ENCODE results near the gene NGRN.

Gene NGRN

GRCh38 chr15:90230071-90230494 lies 35.4 kb upstream of the NGRN start:
- TF ChIP-seq CTCF (IDR thresholded peaks at IDR 0.05; ENCODE audit: borderline replicate concordance, control extremely low read depth, extremely low read depth, insufficient read depth, missing control alignments), result no peak
- DNase-seq (ENCODE audit: low spot score), result no peak
- in situ Hi-C loops (cut with MboI; ENCODE audit: low sequenced_read_pairs, unreplicated experiment), result no loop called here

GRCh38 chr15:90230610-90231009 lies 34.9 kb upstream of the NGRN start:
- DNase-seq (ENCODE audit: low spot score), result no peak
- in situ Hi-C loops (cut with MboI; ENCODE audit: low sequenced_read_pairs, unreplicated experiment), result no loop called here
- no peak for TF ChIP-seq CTCF (IDR thresholded peaks at IDR 0.05; ENCODE audit: borderline replicate concordance, control extremely low read depth, extremely low read depth, insufficient read depth, missing control alignments)

- DNase-seq (ENCODE audit: low spot score), result peak; percentile 83
- TF ChIP-seq CTCF (IDR thresholded peaks at IDR 0.05; ENCODE audit: borderline replicate concordance, control extremely low read depth, extremely low read depth, insufficient read depth, missing control alignments), result no peak
- in situ Hi-C loops (cut with MboI; ENCODE audit: low sequenced_read_pairs, unreplicated experiment), result no loop called here
These were observed 34.1 kb upstream of the NGRN start for GRCh38 chr15:90231028-90232017.

- DNase-seq (ENCODE audit: low spot score), result peak; percentile 37
- TF ChIP-seq CTCF (IDR thresholded peaks at IDR 0.05; ENCODE audit: borderline replicate concordance, control extremely low read depth, extremely low read depth, insufficient read depth, missing control alignments), result no peak
- in situ Hi-C loops (cut with MboI; ENCODE audit: low sequenced_read_pairs, unreplicated experiment), result no loop called here
These were observed 33.3 kb upstream of the NGRN start for GRCh38 chr15:90232196-90232595.

- peak; percentile 38 for TF ChIP-seq CTCF (IDR thresholded peaks at IDR 0.05; ENCODE audit: borderline replicate concordance, control extremely low read depth, extremely low read depth, insufficient read depth, missing control alignments)
These were observed 32.5 kb upstream of the NGRN start for GRCh38 chr15:90232941-90233386.

GRCh38 chr15:90233387-90234095 lies 31.9 kb upstream of the NGRN start, which contains the start of gene CIB1:
CIB1 (minus strand) TSS chr15:90233941; CDS start chr15:90233885, 56 bp downstream.
- TF ChIP-seq CTCF (IDR thresholded peaks at IDR 0.05; ENCODE audit: borderline replicate concordance, control extremely low read depth, extremely low read depth, insufficient read depth, missing control alignments), result no peak
- in situ Hi-C loops (cut with MboI; ENCODE audit: low sequenced_read_pairs, unreplicated experiment), result no loop called here
- peak; percentile 99 for DNase-seq (ENCODE audit: low spot score)

More at GRCh38 chr15:90232941-90233386, 32.5 kb upstream of the NGRN start:
- in situ Hi-C loops (cut with MboI; ENCODE audit: low sequenced_read_pairs, unreplicated experiment), result no loop called here
- peak; percentile 39 for DNase-seq (ENCODE audit: low spot score)

All from GM13976 (cell line).